Kidney (tissue), 14 donors: Measurements from ENCODE around the gene ACER3. TPM values are rescaled to one million over a fixed set of nuclear protein-coding genes. Genes with fewer than 3 reads are reported as not detected.
"Not testable (repeated sequence)": the region's sequence is repeated elsewhere in the genome, so short reads cannot be mapped to it uniquely, and the experiment has no call there.

ENCODE experiments used
- DNase-seq, 5 donors: peaks; one replicate each; pipeline ENCODE4 v3.0.0-alpha.2; 2013 to 2020
- FAIRE-seq: peaks from 2 replicates; lab custom pipeline; 2012; peaks lifted over from hg19 to GRCh38; lab: Jason Lieb, UNC
- H3K27ac ChIP-seq, 2 donors: one replicate each; pipeline ENCODE4 v1.7.0; 2013; ENCODE audit warnings: low read depth in 2 of 2, low read length in 2 of 2, inconsistent platforms in 1 of 2
- H3K27me3 ChIP-seq: one replicate; pipeline ENCODE4 v1.7.1; 2013; ENCODE audit warnings: low read length, inconsistent platforms; ENCODE audit not compliant: control insufficient read depth, insufficient read depth
- H3K36me3 ChIP-seq, 3 donors: one replicate each; pipeline versions ENCODE4 v1.7.0 to v1.7.1; 2013; ENCODE audit warnings: low read length in 3 of 3, control low read depth in 1 of 3, inconsistent platforms in 1 of 3; ENCODE audit not compliant: insufficient read depth in 3 of 3, control insufficient read depth in 2 of 3
- H3K4me1 ChIP-seq, 3 donors: one replicate each; pipeline versions ENCODE4 v1.7.0 to v1.7.1; 2013; ENCODE audit warnings: low read length in 3 of 3, inconsistent platforms in 1 of 3, low read depth in 1 of 3; ENCODE audit not compliant: control insufficient read depth in 2 of 3, insufficient read depth in 2 of 3
- H3K4me3 ChIP-seq, 3 donors: one replicate each; pipeline versions ENCODE4 v1.7.0 to v1.8.1; 2013; ENCODE audit warnings: low read length in 3 of 3, control low read depth in 1 of 3, inconsistent platforms in 1 of 3
- H3K9ac ChIP-seq, 3 donors: one replicate each; pipeline versions ENCODE4 v1.7.0 to v1.7.1; 2013; ENCODE audit warnings: low read length in 3 of 3, control low read depth in 1 of 3, inconsistent platforms in 1 of 3
- H3K9me3 ChIP-seq, 3 donors: one replicate each; pipeline versions ENCODE4 v1.7.0 to v1.7.1; 2013; ENCODE audit warnings: low read length in 3 of 3, control low read depth in 1 of 3, inconsistent platforms in 1 of 3; ENCODE audit not compliant: control insufficient read depth in 2 of 3, insufficient read depth in 1 of 3
- CTCF ChIP-seq: IDR thresholded peaks from 3 replicates; pipeline ENCODE4 v1.5.1; 2012; ENCODE audit warnings: mild to moderate bottlenecking, moderate library complexity, borderline replicate concordance; ENCODE audit not compliant: insufficient read depth; ENCODE audit errors: extremely low read depth
- intact Hi-C: fragments of 100-400 bp; cut with DNase I; formaldehyde crosslinking; loops from one replicate; pipeline ENCODE4 v1.11.1; 2022
- polyA plus RNA-seq: library from polyadenylated mRNA; stranded (reverse); fragments of 350-450 nt; fragmentation: Illumina TruSeq; extraction: RNeasy Lipid Tissue Mini Kit (QIAGEN cat#74804); gene quantifications from one replicate; pipeline ENCODE4 v1.2.3, GENCODE V29; 2014; ENCODE audit warnings: low read depth, low replicate concordance; ENCODE audit not compliant: insufficient read depth
- total RNA-seq: library from RNA; stranded (reverse); fragmentation: NEBNext Ultra II Directional; extraction: Animal tissue kit (Norgen Biotek cat#: 25700); gene quantifications from one replicate; pipeline ENCODE4 v1.2.1, GENCODE V29; 2021
- donor health status: control.
- donor health status: control.
- donor health status: control.
- donor health status: control.
- donor health status: control.
- donor health status: DM: yes; HTN: yes; CAD: no.
- donor health status: Normal renal cell carcinoma (clear cell type).

The ACER3 gene
- total and polyA plus RNA-seq, 2 donors from 2014 or later = 5.9 to 35.3 TPM

GRCh38 chr11:76820184-76820566, 40.5 kb upstream of the ACER3 start:
- H3K36me3 ChIP-seq = no peaks in the 10 kb centered on the region
- H3K27me3 ChIP-seq = no peaks in the 10 kb centered on the region
- no peaks in the 10 kb centered on the region for H3K4me1 ChIP-seq
- no peaks in the 10 kb centered on the region for H3K9me3 ChIP-seq
- no peak overlapping the region for H3K9ac ChIP-seq
- intact Hi-C loops = no loop called here
- TF ChIP-seq CTCF = no peak
- H3K27ac ChIP-seq = no peak overlapping the region
- no peak overlapping the region for H3K4me3 ChIP-seq
- no peak for DNase-seq
- no peak for FAIRE-seq

- H3K9me3 ChIP-seq, H3K36me3 ChIP-seq, H3K27ac ChIP-seq, H3K4me1 ChIP-seq, H3K4me3 ChIP-seq, intact Hi-C loops, FAIRE-seq, H3K9ac ChIP-seq, H3K27me3 ChIP-seq, DNase-seq: not testable (repeated sequence)
Measured at GRCh38 chr11:76821396-76821795, 39.3 kb upstream of the ACER3 start.

- DNase-seq = no peak
- intact Hi-C loops = no loop called here
Measured at GRCh38 chr11:76822406-76822805, 38.3 kb upstream of the ACER3 start.

GRCh38 chr11:76823481-76824028, 37.2 kb upstream of the ACER3 start:
- H3K9ac ChIP-seq = no peak overlapping the region
- no peaks in the 10 kb centered on the region for H3K9me3 ChIP-seq
- FAIRE-seq (no peak), DNase-seq (peak in 3 of 5 donors; percentile 26 to 69 (median 49))
- no peaks in the 10 kb centered on the region for H3K4me1 ChIP-seq
- H3K27ac ChIP-seq = peak overlapping the region; percentile 71 to 72
- no peaks in the 10 kb centered on the region for H3K36me3 ChIP-seq
- H3K4me3 ChIP-seq = no peak overlapping the region
- intact Hi-C loops = no loop called here
- TF ChIP-seq CTCF = no peak
- H3K27me3 ChIP-seq = no peaks in the 10 kb centered on the region

More at GRCh38 chr11:76822406-76822805, 38.3 kb upstream of the ACER3 start:
- FAIRE-seq = no peak
- Histone ChIP-seq H3K27ac (no peak overlapping the region), H3K9ac (no peak overlapping the region), H3K36me3 (no peaks in the 10 kb centered on the region), H3K27me3 (no peaks in the 10 kb centered on the region), H3K4me1 (no peaks in the 10 kb centered on the region), H3K4me3 (no peak overlapping the region), H3K9me3 (no peaks in the 10 kb centered on the region)
- TF ChIP-seq CTCF = no peak
